H1 (cell line): ENCODE measurements around the gene DAB2IP. TPM values are rescaled to one million over a fixed set of nuclear protein-coding genes. Genes with fewer than 3 reads are reported as not detected.

Experiments used
- CTCF ChIA-PET: fragments of 300-600 bp; sonication (Branson Sonifier 250); formaldehyde crosslinking; loops from one replicate; lab custom pipeline; 2021; ENCODE audit not compliant: partially characterized antibody; lab: Charles Lee
- POLR2A ChIA-PET: fragments of 300-600 bp; sonication (Branson Sonifier 250); formaldehyde crosslinking; loops from one replicate; lab custom pipeline; 2021; ENCODE audit warnings: inconsistent platforms; ENCODE audit not compliant: partially characterized antibody; lab: Charles Lee
- DNase-seq, 2 experiments: peaks; one replicate each; pipeline versions ENCODE4 v3.0.0 to v3.0.0-alpha.2; 2010 to 2022; ENCODE audit warnings: low spot score in 2 of 2, low read depth in 1 of 2, mixed read lengths in 1 of 2
- FAIRE-seq: peaks from 2 replicates; lab custom pipeline; 2011; peaks lifted over from hg19 to GRCh38; lab: Jason Lieb, UNC
- H2AFZ ChIP-seq: 2 replicates; pipeline ENCODE4 v1.8.1; 2012; ENCODE audit warnings: low read length, inconsistent platforms
- H2AK5ac ChIP-seq: 2 replicates; pipeline ENCODE4 v1.6.1; 2013; ENCODE audit warnings: low read depth, low read length
- H2BK120ac ChIP-seq: replicated peaks from 2 replicates; pipeline ENCODE3; 2013; ENCODE audit warnings: low read depth, low read length, inconsistent platforms
- H2BK12ac ChIP-seq: 2 replicates; pipeline ENCODE4 v1.6.1; 2013; ENCODE audit warnings: low read depth, low read length
- H2BK15ac ChIP-seq: 2 replicates; pipeline ENCODE4 v1.6.1; 2013; ENCODE audit warnings: low read length
- H2BK20ac ChIP-seq: 2 replicates; pipeline ENCODE4 v1.6.1; 2013; ENCODE audit warnings: low read length
- H2BK5ac ChIP-seq: 2 replicates; pipeline ENCODE4 v1.6.1; 2013; ENCODE audit warnings: low read depth, low read length
- H3K14ac ChIP-seq: 2 replicates; pipeline ENCODE4 v1.6.1; 2013; ENCODE audit warnings: inconsistent platforms; ENCODE audit not compliant: insufficient read length
- H3K18ac ChIP-seq: 2 replicates; pipeline ENCODE4 v1.6.1; 2013; ENCODE audit warnings: low read length; ENCODE audit errors: extremely low read depth
- H3K23ac ChIP-seq: 2 replicates; pipeline ENCODE4 v1.6.1; 2013; ENCODE audit warnings: inconsistent platforms; ENCODE audit not compliant: insufficient read length
- H3K23me2 ChIP-seq: 2 replicates; pipeline ENCODE4 v1.6.1; 2013; ENCODE audit warnings: low read depth, low read length
- H3K27ac ChIP-seq: 2 replicates; pipeline ENCODE4 v1.6.1; 2011; ENCODE audit warnings: low read depth, low read length, inconsistent platforms
- H3K27me3 ChIP-seq, 4 experiments: replicated peaks in 1 of 4; 1 replicate in 1 of 4; 2 replicates in 3 of 4; pipeline versions ENCODE4 v1.6.1 to v1.8.1; 2011 to 2013; ENCODE audit warnings: low read length in 3 of 4, mild to moderate bottlenecking in 3 of 4, inconsistent platforms in 2 of 4, mixed read lengths in 2 of 4, moderate library complexity in 1 of 4; ENCODE audit not compliant: control insufficient read depth in 3 of 4, insufficient read depth in 3 of 4; ENCODE audit errors: extremely low read depth in 1 of 4
- H3K36me3 ChIP-seq, 4 experiments: 2 replicates each; pipeline versions ENCODE4 v1.6.1 to v1.8.1; 2011 to 2013; ENCODE audit warnings: mild to moderate bottlenecking in 4 of 4, low read length in 3 of 4, moderate library complexity in 2 of 4, control low read depth in 1 of 4, inconsistent platforms in 1 of 4; ENCODE audit not compliant: insufficient read depth in 4 of 4, control insufficient read depth in 2 of 4
- H3K4ac ChIP-seq: replicated peaks from 2 replicates; pipeline ENCODE3; 2013; ENCODE audit warnings: low read length, low read depth, mixed read lengths, inconsistent platforms; ENCODE audit not compliant: insufficient read length
- H3K4me1 ChIP-seq, 4 experiments: replicated peaks in 1 of 4; 1 replicate in 1 of 4; 2 replicates in 3 of 4; pipeline versions ENCODE4 v1.6.1 to v1.8.1; 2011 to 2013; ENCODE audit warnings: low read length in 3 of 4, inconsistent platforms in 2 of 4, mixed read lengths in 1 of 4; ENCODE audit not compliant: insufficient read depth in 4 of 4, control insufficient read depth in 3 of 4
- H3K4me2 ChIP-seq, 2 experiments: 2 replicates each; pipeline versions ENCODE4 v1.6.1 to v1.8.1; 2011 to 2013; ENCODE audit warnings: low read depth in 2 of 2, low read length in 2 of 2, control low read depth in 1 of 2, inconsistent platforms in 1 of 2, mild to moderate bottlenecking in 1 of 2; ENCODE audit not compliant: insufficient read depth in 1 of 2
- H3K4me3 ChIP-seq, 4 experiments: fragments of 200-600, 300-600 bp in 1 of 4; sonication (generic), shearing (Covaris generic), sonication (Bioruptor Twin) in 1 of 4; 2 replicates each; pipeline versions ENCODE4 v1.5.1 to v1.8.1; 2011 to 2016; ENCODE audit warnings: low read length in 4 of 4, low read depth in 3 of 4, control low read depth in 2 of 4, inconsistent platforms in 2 of 4, mild to moderate bottlenecking in 2 of 4, mixed read lengths in 1 of 4, moderate library complexity in 1 of 4; ENCODE audit not compliant: insufficient read depth in 2 of 4; ENCODE audit errors: extremely low read depth in 1 of 4
- H3K56ac ChIP-seq: replicated peaks from 2 replicates; pipeline ENCODE3; 2013; ENCODE audit warnings: low read depth, mild to moderate bottlenecking, mixed read lengths, low read length, inconsistent platforms; ENCODE audit not compliant: insufficient read length
- H3K79me1 ChIP-seq: 2 replicates; pipeline ENCODE4 v1.6.1; 2013; ENCODE audit warnings: low read depth, low read length, control low read depth
- H3K79me2 ChIP-seq, 2 experiments: 2 replicates each; pipeline versions ENCODE4 v1.6.1 to v1.8.1; 2012 to 2013; ENCODE audit warnings: low read length in 2 of 2, mild to moderate bottlenecking in 2 of 2, inconsistent platforms in 1 of 2; ENCODE audit not compliant: insufficient read depth in 2 of 2, control insufficient read depth in 1 of 2
- H3K9ac ChIP-seq, 4 experiments: replicated peaks in 1 of 4; 1 replicate in 1 of 4; 2 replicates in 3 of 4; pipeline versions ENCODE4 v1.6.1 to v1.8.1; 2011 to 2013; ENCODE audit warnings: low read depth in 3 of 4, low read length in 3 of 4, control low read depth in 2 of 4, mild to moderate bottlenecking in 2 of 4, moderate library complexity in 2 of 4, inconsistent platforms in 1 of 4; ENCODE audit errors: extremely low read depth in 1 of 4
- H3K9me3 ChIP-seq, 2 experiments: 2 replicates each; pipeline versions ENCODE4 v1.6.1 to v1.8.1; 2012 to 2013; ENCODE audit warnings: mild to moderate bottlenecking in 2 of 2, moderate library complexity in 2 of 2, control low read depth in 1 of 2, inconsistent platforms in 1 of 2, low read depth in 1 of 2, low read length in 1 of 2, mixed read lengths in 1 of 2; ENCODE audit not compliant: insufficient read depth in 2 of 2
- H4K20me1 ChIP-seq, 2 experiments: replicated peaks in 1 of 2; 2 replicates each; pipeline versions ENCODE3 to v1.8.1; 2011 to 2013; ENCODE audit warnings: inconsistent platforms in 2 of 2, low read length in 2 of 2, mild to moderate bottlenecking in 1 of 2; ENCODE audit not compliant: insufficient read depth in 2 of 2, control insufficient read depth in 1 of 2
- H4K5ac ChIP-seq: 2 replicates; pipeline ENCODE4 v1.6.1; 2013; ENCODE audit warnings: low read length, low read depth, mixed read lengths, inconsistent platforms; ENCODE audit not compliant: insufficient read length
- H4K8ac ChIP-seq: 2 replicates; pipeline ENCODE4 v1.8.0; 2013; ENCODE audit warnings: mild to moderate bottlenecking, moderate library complexity, low read length, inconsistent platforms; ENCODE audit not compliant: insufficient read depth; ENCODE audit errors: extremely low read depth
- H4K91ac ChIP-seq: replicated peaks from 2 replicates; pipeline ENCODE3; 2013; ENCODE audit warnings: low read length, mixed read lengths, inconsistent platforms; ENCODE audit not compliant: insufficient read length
- ASH2L ChIP-seq: fragments of 200-600, 300-600 bp; sonication (generic); IDR thresholded peaks from one replicate; pipeline ENCODE4 v1.7.1; 2017; ENCODE audit warnings: low read length
- ATF2 ChIP-seq: IDR thresholded peaks from 2 replicates; pipeline ENCODE4 v1.6.1; 2012; ENCODE audit warnings: low read length, inconsistent platforms
- BRCA1 ChIP-seq: IDR thresholded peaks from 2 replicates; pipeline ENCODE4 v1.6.1; 2012; ENCODE audit warnings: low read depth, low read length, improper control_type of control experiment
- CBX8 ChIP-seq: fragments of 300-800, 300-1000 bp; sonication (generic); IDR thresholded peaks from 2 replicates; pipeline ENCODE4 v1.7.1; 2016; ENCODE audit warnings: low read depth, low read length, borderline replicate concordance
- HDAC6 ChIP-seq: IDR thresholded peaks from one replicate; pipeline ENCODE4 v1.7.1; 2012; ENCODE audit warnings: low read depth, mild to moderate bottlenecking, inconsistent platforms, low read length, moderate library complexity
- NRF1 ChIP-seq: IDR thresholded peaks from 2 replicates; pipeline ENCODE4 v1.6.1; 2011; ENCODE audit warnings: mild to moderate bottlenecking, low read depth, low read length, improper control_type of control experiment
- PHF8 ChIP-seq: fragments of 200-600 bp; sonication (generic); conservative IDR thresholded peaks from 2 replicates; pipeline ENCODE4 v1.7.1; 2012; ENCODE audit warnings: low read depth, mild to moderate bottlenecking, inconsistent platforms, low read length, moderate library complexity
- POLR2A ChIP-seq, 2 experiments: IDR thresholded peaks; 1 replicate in 1 of 2; 2 replicates in 1 of 2; pipeline ENCODE4 v1.6.1; 2011; ENCODE audit warnings: low read depth in 2 of 2, low read length in 2 of 2, mild to moderate bottlenecking in 2 of 2; ENCODE audit errors: control extremely low read depth in 1 of 2
- POU5F1 ChIP-seq: IDR thresholded peaks from 2 replicates; pipeline ENCODE4 v1.6.1; 2011; ENCODE audit warnings: low read depth, mild to moderate bottlenecking, low read length, moderate library complexity
- RFX5 ChIP-seq: IDR thresholded peaks from 2 replicates; pipeline ENCODE4 v1.6.1; 2011; ENCODE audit warnings: low read depth, low read length, improper control_type of control experiment, borderline replicate concordance
- SP1 ChIP-seq: IDR thresholded peaks from 2 replicates; pipeline ENCODE4 v1.6.1; 2011; ENCODE audit warnings: low read depth, low read length
- SP2 ChIP-seq: IDR thresholded peaks from 2 replicates; pipeline ENCODE4 v1.6.1; 2012; ENCODE audit warnings: mild to moderate bottlenecking, low read length, inconsistent platforms
- WGBS, 2 experiments: shearing (Covaris generic) in 1 of 2; methylation state at CpG; one replicate each; pipeline versions ENCODE4 v1.1.6 to v1.1.7; 2013 to 2015; ENCODE audit warnings: low lambda C conversion rate in 2 of 2, mixed read lengths in 2 of 2, inconsistent platforms in 1 of 2, low coverage in 1 of 2, missing lambda C conversion rate in 1 of 2; ENCODE audit not compliant: insufficient replicate concordance in 2 of 2, insufficient coverage in 1 of 2, insufficient read length in 1 of 2; ENCODE audit errors: extremely low coverage in 1 of 2, missing lambda C conversion rate in 1 of 2; 5-methylcytosine and 5-hydroxymethylcytosine counted together
- polyA plus RNA-seq, 7 experiments: library from polyadenylated mRNA; depleted of rRNA in 3 of 7; stranded (reverse) in 5 of 7; unstranded in 2 of 7; fragments of >200 nt in 5 of 7; fragments of 200-250 nt in 2 of 7; gene quantifications; 1 replicate in 5 of 7; 2 replicates in 1 of 7; 4 replicates in 1 of 7; pipeline versions ENCODE4 v1.2.1 to v1.2.3, GENCODE V29; 2011 to 2013; ENCODE audit warnings: missing spikeins in 2 of 7, mixed read lengths in 2 of 7
- total RNA-seq: library from RNA; stranded (reverse); fragmentation: NEBNext Ultra II Directional; extraction: Animal tissue kit (Norgen Biotek cat#: 25700); gene quantifications from 2 replicates; pipeline ENCODE4 v1.2.1, GENCODE V29; 2021
- TF ChIP-seq, protein P1 (sequence below): IDR thresholded peaks from 2 replicates; pipeline ENCODE4 v1.6.1; 2012; ENCODE audit warnings: inconsistent platforms

DAB2IP gene
- total and polyA plus RNA-seq, 2 of the 8 experiments (the other 6 are each of a cell fraction or from before 2014, with no cell fraction given): 19.7 to 39.5 TPM

- H2BK120ac ChIP-seq: no peak overlapping the region
- 100% methylated on average over 3 of the region's 3 CpGs; no CpG with 5 or more reads in 1 of the 2 experiments for WGBS, 2 experiments
- H3K14ac ChIP-seq: no peak overlapping the region
- H3K23ac ChIP-seq: no peak overlapping the region
- no peak overlapping the region for H2BK15ac ChIP-seq
- no peaks in the 10 kb centered on the region for H3K36me3 ChIP-seq
- no peak overlapping the region for H2BK12ac ChIP-seq
- H3K56ac ChIP-seq: no peak overlapping the region
- no peaks in the 10 kb centered on the region; a peak in 1 of 4 replicates for H3K79me2 ChIP-seq
- ChIA-PET CTCF (interaction anchor here (0.6 to 6.3 kb wide), 53 partner anchors 9 to 1674 kb away, joined by 3 to 76 read pairs (median 4); no protein-coding TSS in a partner anchor), POLR2A (interaction anchor here (1.5 to 1.8 kb wide), 2 partner anchors 21 to 22 kb away, joined by 5 to 8 read pairs; no protein-coding TSS in a partner anchor)
- no peaks in the 10 kb centered on the region for H3K23me2 ChIP-seq
- H3K4me1 ChIP-seq: no peaks in the 10 kb centered on the region
- no peak overlapping the region for H3K4me2 ChIP-seq
- H2BK5ac ChIP-seq: no peak overlapping the region
- no peak for DNase-seq
- no peak overlapping the region for H3K4ac ChIP-seq
- no peak for FAIRE-seq
- no peak overlapping the region for H2AK5ac ChIP-seq
- no peak overlapping the region for H3K27ac ChIP-seq
- no peak overlapping the region for H4K8ac ChIP-seq
- no peak overlapping the region for H3K18ac ChIP-seq
- no peaks in the 10 kb centered on the region for H3K9me3 ChIP-seq
- H2BK20ac ChIP-seq: no peak overlapping the region
- H4K5ac ChIP-seq: no peak overlapping the region
- H4K20me1 ChIP-seq: peaks cover 0 to 3% of the 10 kb centered on the region in 2 experiments
- H3K4me3 ChIP-seq: no peak overlapping the region
- no peak overlapping the region for H4K91ac ChIP-seq
- 0 out of 2 replicates have a peak, but pooled peaks cover 2% of the 10 kb centered on the region for H3K79me1 ChIP-seq
- H3K27me3 ChIP-seq: no peaks in the 10 kb centered on the region
- H3K9ac ChIP-seq: no peak overlapping the region
- H2AFZ ChIP-seq: no peak overlapping the region
- TF ChIP-seq, protein P1, sequence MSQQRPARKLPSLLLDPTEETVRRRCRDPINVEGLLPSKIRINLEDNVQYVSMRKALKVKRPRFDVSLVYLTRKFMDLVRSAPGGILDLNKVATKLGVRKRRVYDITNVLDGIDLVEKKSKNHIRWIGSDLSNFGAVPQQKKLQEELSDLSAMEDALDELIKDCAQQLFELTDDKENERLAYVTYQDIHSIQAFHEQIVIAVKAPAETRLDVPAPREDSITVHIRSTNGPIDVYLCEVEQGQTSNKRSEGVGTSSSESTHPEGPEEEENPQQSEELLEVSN: no peak
- TF ChIP-seq SP2 (no peak), CBX8 (no peak), NRF1 (no peak), BRCA1 (no peak), SP1 (no peak), ASH2L (no peak), PHF8 (no peak), POU5F1 (no peak), RFX5 (no peak), HDAC6 (no peak), ATF2 (no peak), POLR2A (IDR thresholded peaks at IDR 0.05; ENCODE audit: control extremely low read depth in 1 of 2, low read depth in 2 of 2, low read length in 2 of 2) (no peak)
These were observed 31.1 kb upstream of the DAB2IP start for GRCh38 chr9:121620325-121620673.
